Measurements from ENCODE around the gene SBNO2. TPM values are rescaled to one million over a fixed set of nuclear protein-coding genes. Genes with fewer than 3 reads are reported as not detected.

Gene SBNO2
- total and polyA plus RNA-seq, 9 of the 15 experiments (the other 6 are each of a cell fraction or from before 2014, with no cell fraction given) = 0.01 to 46.2 (median 6.7) TPM

DNA sequence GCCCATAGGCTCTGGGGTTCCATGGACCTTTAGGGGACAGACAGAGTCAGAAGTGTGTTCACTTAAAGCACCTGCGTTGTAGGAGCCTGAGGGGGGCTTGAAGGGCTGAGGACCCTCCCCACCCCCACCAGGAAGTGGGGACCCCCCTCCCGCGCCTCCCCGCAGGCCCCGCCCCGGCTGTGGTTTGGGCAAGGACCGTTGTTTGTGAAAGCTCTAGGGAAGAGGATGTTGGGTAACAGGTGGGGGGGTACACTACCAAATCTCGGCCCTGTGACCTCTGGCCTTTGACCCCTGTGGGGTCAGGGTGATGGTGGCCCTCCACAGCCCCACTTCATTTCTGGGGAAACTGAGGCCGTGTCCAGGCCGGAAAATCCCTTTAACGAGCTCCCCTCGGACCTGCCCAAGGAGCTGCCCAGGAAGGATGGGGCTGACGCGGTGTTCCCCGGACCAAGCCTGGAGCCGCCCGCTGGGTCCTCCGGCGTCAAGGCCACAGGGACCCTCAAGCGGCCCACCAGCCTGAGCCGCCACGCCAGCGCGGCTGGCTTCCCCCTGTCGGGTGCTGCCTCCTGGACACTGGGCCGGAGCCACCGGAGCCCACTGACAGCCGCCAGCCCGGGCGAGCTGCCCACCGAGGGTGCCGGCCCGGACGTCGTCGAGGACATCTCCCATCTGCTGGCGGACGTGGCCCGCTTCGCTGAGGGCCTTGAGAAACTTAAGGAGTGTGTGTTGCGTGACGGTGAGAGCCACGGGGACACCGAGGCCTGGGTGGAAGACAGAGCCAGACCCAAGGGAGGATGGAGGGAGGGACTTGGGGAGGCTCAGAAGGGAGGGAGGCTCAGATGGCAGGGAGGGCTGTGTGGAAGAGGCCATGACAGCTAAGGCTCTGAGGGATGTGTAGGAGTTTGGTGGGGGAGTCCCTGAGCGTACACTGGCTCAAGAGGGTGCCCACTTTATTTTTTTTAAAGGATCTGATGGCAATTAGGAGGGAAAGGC is 105.8 kb downstream of the SBNO2 start (continued):
- TF ChIP-seq CEBPZ (IDR thresholded peaks at IDR 0.05; ENCODE audit: borderline replicate concordance, low read depth, low read length) (no peak), HNRNPUL1 (IDR thresholded peaks at IDR 0.05; ENCODE audit: low read length) (no peak), ZC3H11A (IDR thresholded peaks at IDR 0.05; ENCODE audit: low read depth, low read length) (no peak), ZNF175 (CRISPR knock-in tag; IDR thresholded peaks at IDR 0.05; ENCODE audit: low read depth) (no peak), ELF1 (tag; IDR thresholded peaks at IDR 0.05) (no peak), ZBTB12 (CRISPR knock-in tag; IDR thresholded peaks at IDR 0.05) (no peak), PTBP1 (IDR thresholded peaks at IDR 0.05; ENCODE audit: low read depth, low read length) (no peak), RBM22 (IDR thresholded peaks at IDR 0.05; ENCODE audit: low read depth, low read length, poor library complexity, severe bottlenecking) (no peak), MTF1 (CRISPR knock-in tag; IDR thresholded peaks at IDR 0.05; ENCODE audit: borderline replicate concordance) (no peak)
- TF ChIP-seq, protein P1, sequence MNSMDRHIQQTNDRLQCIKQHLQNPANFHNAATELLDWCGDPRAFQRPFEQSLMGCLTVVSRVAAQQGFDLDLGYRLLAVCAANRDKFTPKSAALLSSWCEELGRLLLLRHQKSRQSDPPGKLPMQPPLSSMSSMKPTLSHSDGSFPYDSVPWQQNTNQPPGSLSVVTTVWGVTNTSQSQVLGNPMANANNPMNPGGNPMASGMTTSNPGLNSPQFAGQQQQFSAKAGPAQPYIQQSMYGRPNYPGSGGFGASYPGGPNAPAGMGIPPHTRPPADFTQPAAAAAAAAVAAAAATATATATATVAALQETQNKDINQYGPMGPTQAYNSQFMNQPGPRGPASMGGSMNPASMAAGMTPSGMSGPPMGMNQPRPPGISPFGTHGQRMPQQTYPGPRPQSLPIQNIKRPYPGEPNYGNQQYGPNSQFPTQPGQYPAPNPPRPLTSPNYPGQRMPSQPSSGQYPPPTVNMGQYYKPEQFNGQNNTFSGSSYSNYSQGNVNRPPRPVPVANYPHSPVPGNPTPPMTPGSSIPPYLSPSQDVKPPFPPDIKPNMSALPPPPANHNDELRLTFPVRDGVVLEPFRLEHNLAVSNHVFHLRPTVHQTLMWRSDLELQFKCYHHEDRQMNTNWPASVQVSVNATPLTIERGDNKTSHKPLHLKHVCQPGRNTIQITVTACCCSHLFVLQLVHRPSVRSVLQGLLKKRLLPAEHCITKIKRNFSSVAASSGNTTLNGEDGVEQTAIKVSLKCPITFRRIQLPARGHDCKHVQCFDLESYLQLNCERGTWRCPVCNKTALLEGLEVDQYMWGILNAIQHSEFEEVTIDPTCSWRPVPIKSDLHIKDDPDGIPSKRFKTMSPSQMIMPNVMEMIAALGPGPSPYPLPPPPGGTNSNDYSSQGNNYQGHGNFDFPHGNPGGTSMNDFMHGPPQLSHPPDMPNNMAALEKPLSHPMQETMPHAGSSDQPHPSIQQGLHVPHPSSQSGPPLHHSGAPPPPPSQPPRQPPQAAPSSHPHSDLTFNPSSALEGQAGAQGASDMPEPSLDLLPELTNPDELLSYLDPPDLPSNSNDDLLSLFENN (IDR thresholded peaks at IDR 0.05; ENCODE audit: low read depth in 2 of 2, low read length in 2 of 2) = no peak
